GM21381 (cell line): Measurements from ENCODE around the gene GSDME.
"Not testable (repeated sequence)": the region's sequence is repeated elsewhere in the genome, so short reads cannot be mapped to it uniquely, and the experiment has no call there.

Source experiments
- ATAC-seq: cut with Tn5 transposase; IDR thresholded peaks from one replicate; pipeline ENCODE4 v1.9.1; 2021; ENCODE audit warnings: mild to moderate bottlenecking, moderate library complexity; ENCODE audit not compliant: unreplicated experiment

Gene GSDME

DNA sequence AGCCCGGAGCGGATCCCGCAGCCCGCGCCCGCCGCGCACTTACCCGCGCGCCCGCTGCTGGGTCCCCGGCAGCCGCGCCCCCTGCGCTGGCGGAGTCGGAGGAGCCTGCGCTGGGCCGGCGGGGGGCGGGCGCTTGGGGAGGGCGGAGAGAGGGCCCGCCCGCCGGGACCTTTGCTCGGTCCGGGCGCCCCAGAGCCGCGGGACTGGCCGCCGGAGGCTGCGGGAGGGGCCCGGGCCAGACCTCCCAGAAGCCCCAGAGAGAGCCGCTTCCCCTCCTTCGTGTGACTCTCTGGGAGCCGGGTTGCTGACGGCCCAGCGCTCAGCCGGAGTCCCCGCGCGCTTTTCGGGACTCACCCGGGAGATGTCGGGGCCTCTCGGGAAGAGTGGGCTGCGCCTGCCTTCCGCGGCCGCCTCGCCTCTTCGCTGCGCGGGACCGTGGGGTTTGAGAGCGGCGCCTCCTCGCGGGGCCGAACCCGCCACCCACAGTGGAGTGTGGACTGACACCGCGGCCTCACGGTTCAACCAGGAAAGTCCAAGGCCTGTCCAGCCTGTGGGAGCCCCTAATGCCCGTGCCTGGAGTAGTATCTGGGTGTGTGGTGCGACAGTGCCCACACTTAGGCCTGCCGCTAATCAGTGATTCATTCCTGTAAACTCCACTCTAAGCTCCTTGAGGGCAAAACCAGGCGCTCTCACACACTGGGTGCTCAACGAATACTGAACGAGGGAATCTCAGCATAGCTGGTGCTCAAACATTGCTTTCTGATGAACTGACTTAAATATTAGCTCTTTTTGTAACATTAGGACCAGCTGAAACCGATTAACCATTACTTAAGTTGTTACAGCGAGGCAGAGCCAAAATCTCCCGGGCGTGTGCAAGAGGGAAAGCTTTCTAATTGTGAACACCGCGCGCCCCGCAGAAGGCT lies at the start of gene GSDME:
GSDME (minus strand) TSS at position 112 of the 923 bp plus-strand sequence. CDS start 7,690 bp downstream, outside the sequence.
- ATAC-seq = peak; percentile 54

DNA sequence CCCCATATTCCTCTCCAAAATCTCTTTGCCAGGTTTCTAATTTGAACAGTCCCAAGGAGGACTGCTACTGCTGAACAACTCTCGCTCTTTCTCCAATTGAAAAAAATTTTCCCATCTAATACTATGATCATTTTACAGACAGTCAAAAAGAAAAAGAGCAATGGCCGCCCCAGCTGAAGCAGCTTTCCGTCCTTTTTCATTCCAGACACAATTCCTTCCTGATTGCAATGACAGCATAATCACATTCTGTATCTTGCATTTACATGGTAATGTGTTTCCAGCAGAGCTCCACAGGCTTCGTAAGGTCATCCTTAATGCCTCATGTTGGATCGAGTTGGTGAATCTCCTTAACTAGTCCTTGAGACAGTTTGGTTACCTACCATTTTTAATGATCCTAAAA lies 45.0 kb upstream of the GSDME start:
- no peak for ATAC-seq

- no peak for ATAC-seq
These were observed 44.6 kb upstream of the GSDME start for GRCh38 chr7:24801883-24802282.

DNA sequence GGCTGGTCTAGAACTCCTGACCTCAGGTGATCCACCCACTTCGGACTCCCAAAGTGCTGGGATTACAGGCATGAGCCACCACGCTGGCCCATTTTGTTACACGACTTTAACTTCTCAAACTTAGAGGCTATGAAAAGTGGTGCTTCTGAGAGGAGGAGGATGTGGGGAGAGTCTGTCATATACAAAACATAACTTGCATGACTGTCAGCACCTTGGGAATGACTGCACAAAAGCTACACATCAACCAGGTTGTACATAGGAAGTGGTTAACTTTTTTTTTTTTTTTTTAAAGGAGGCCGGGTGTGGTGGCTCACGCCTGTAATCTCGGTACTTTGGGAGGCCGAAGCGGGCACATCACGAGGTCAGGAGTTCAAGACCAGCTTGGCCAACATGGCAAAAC lies 43.4 kb upstream of the GSDME start:
- no peak for ATAC-seq

- ATAC-seq = no peak
These were observed 42.8 kb upstream of the GSDME start for GRCh38 chr7:24800073-24800472.

- ATAC-seq = no peak
These were observed 42.2 kb upstream of the GSDME start for GRCh38 chr7:24799506-24799905.

GRCh38 chr7:24798261-24798660 lies 41.0 kb upstream of the GSDME start:
- no peak for ATAC-seq

GRCh38 chr7:24797270-24797669 lies 40.0 kb upstream of the GSDME start:
- ATAC-seq = no peak

- ATAC-seq = no peak
These were observed 38.1 kb upstream of the GSDME start for GRCh38 chr7:24795407-24795767.

GRCh38 chr7:24794751-24795406 lies 37.6 kb upstream of the GSDME start:
- not testable (repeated sequence) for ATAC-seq

DNA sequence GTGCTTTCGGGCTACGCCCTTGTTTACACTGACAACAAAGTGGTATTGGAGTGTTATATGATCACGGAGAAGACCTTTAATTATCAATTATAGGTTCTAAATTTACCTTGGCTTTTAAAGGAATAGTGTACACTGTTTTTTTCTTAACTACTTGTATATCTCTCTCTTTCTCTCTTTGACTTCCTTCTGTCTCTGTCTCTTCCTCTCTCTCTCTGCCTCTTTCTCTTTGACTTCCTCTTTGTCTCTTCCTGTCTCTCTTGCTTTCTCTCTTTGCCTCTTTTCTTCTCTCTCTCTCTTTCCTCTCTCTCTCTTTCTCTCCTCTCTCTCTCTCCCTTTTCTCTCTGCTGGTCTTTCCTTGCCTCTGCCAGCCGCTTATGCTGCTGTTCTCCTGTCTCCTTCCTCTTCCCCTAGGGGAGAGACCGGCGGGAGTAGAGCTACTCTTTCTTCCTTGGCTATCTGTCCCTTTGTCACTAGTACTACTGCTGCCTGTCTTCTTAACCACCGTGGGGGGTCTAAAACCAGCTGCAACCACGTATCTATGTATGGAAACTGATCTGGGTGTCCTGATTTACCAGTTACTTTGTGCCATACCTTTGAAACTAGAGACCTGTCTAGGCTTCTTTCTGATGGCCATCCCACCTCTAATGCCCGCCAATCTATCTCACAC lies 36.9 kb upstream of the GSDME start:
- no peak for ATAC-seq

DNA sequence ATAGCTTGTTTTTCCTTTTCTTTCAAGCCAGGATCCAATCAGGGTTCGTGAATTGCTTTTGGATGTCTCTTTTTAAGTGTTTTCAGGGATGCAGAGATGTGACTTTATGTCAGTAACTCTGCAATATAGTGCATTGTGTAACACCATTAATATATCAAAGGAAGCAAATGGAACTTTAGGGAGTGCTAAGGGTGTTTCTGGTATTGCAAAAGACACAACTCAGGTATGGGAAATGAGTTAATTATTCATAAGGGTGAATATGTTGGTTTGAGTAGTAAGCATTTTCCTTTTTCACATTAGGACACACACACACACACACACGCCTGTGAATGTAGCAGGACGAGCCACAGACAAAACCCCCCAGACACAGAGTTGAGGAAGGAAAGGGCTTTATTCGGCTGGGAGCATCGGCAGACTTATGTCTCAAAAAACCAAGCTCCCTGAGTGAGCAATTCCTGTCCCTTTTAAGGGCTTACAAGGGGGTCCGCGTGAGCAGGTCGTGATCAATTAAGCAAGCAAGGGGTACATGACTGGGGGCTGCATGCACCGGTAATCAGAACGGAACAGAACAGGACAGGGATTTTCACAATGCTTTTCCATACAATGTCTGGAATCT lies 31.8 kb upstream of the GSDME start:
- no peak for ATAC-seq

DNA sequence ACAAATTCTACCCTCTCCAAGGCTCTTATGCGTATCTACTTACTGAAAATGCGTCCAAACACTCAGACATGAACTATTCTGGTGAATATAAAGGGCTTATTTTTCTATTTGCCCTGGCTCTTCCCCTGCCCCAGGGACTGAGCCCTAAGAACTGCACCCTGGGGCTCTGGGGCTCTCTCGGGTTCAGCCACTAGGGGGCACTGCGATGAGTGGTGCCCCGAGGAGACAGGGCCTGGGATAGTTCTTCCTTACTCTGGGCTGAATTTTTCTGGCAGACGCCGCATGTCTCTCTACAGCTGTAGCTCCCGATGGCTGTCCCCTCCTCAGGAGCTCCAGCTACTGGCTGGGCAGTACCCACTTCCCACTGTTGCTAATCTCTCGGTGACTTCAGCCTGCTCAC lies 30.8 kb upstream of the GSDME start:
- no peak for ATAC-seq

DNA sequence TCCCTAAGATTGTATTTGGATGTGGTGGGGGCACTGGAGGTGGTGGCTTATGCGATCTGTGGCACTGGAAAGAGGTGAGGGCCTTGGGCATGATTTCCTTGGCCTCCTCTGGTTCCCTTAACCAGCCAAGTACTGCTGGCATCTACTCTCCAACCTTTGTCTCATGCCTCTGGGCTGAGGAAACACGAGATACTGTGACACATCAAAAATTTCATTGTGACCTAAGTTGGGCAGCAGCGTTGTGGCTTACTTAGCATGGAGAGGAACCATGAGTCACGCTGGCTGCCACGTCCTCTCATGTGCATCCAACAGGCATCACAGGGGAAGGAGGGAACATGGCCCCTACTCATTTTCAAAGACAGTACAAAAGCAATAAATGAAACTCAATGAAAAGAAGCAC lies 29.7 kb upstream of the GSDME start:
- peak; percentile 51 for ATAC-seq

DNA sequence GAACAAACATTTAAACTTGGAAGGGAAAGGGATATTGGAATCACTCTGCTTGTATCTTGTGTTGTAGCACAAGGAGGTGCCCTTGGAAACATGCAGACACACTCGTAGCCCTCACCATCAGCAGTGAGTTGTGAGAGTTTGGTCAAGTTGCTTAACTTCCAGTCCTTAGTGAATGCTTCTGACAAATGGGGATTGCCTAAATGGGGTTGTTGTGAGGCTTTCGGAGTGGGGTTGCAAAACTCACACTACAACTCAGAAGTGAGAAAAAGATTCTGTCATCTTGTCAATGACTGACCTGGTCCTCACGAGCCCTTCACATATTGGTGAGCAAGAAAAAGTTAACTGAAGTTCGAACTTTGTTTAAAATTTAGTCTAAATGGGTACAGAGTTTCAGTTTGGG lies 29.0 kb upstream of the GSDME start:
- ATAC-seq = no peak

- no peak for ATAC-seq
These were observed 27.0 kb upstream of the GSDME start for GRCh38 chr7:24784277-24784676.

DNA sequence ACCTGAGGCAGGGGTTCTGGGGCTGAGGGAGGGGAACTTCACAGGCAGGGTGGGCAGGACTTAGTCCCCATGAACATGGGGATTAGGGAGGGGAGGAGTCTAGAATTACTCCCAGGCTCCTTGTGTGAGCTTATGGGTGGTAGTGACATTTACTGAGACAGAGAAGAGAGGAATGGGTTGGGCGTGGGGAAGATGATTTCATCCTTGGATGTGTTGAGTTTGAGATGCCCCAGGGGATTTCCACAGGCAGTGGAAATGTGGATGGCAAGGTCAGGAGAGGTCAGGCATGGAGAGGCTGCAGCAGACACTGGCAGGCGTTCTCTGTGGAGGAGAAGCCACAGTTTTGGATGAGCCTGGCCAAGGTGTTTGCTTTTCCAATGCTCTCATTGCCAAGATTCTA lies 26.4 kb upstream of the GSDME start:
- ATAC-seq = no peak

- no peak for ATAC-seq
These were observed 23.8 kb upstream of the GSDME start for GRCh38 chr7:24781106-24781505.

GRCh38 chr7:24779283-24779655 lies 22.0 kb upstream of the GSDME start:
- ATAC-seq = no peak

- ATAC-seq = peak; percentile 51
These were observed 21.4 kb upstream of the GSDME start for GRCh38 chr7:24778543-24779282.

DNA sequence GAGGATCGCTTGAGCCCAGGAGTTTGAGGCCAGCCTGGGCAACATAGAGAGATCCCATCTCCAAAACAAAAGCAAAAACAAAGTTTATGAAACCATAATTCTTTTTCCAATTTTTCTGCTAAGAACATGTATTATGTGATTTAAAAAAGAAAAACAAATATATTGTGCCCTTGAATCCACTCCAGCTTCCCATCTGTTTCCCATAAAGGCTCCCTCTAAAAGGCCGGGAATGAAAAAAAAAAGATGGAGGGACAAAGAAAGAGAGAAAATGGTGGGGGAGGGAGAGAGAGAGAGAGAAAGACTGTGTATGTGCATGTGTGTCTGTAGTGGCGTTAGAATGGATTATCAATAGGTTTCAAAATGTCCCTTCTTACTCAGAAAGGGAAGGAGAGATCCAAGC lies 20.5 kb upstream of the GSDME start:
- ATAC-seq = no peak
